K562 (cell line): ENCODE results near the gene SPATS2. TPM values are rescaled to one million over a fixed set of nuclear protein-coding genes. Genes with fewer than 3 reads are reported as not detected.

Experiments
- ATAC-seq: fragments of 200-7000 bp; cut with Tn5 transposase; 3 replicates; pipeline ENCODE4 v1.9.1; 2020; ENCODE audit warnings: moderate library complexity
- BruUV-seq: library from RNA; stranded (reverse); fragments of 400-500 nt; replicated peaks from 2 replicates; lab custom pipeline; 2021; lab: Mats Ljungman, UMichigan
- CTCF ChIA-PET: fragments of 300-600 bp; formaldehyde crosslinking; extraction: SDS; loops from one replicate; lab custom pipeline; 2021; ENCODE audit warnings: low intra/inter-chr PET ratio; lab: Yijun Ruan, JAX
- POLR2A ChIA-PET: fragments of 300-600, 350-650 bp; sonication (Branson Sonifier 250); formaldehyde crosslinking; extraction: SDS; loops from one replicate; lab custom pipeline; 2021; ENCODE audit warnings: antibody characterized with exemption, inconsistent platforms; lab: Yijun Ruan, JAX
- DNase-seq, 4 experiments: peaks; one replicate each; pipeline versions ENCODE4 v3.0.0 to v3.0.0-alpha.2; 2011 to 2018; ENCODE audit warnings: low spot score in 3 of 4, mixed read lengths in 3 of 4; ENCODE audit errors: extremely low read depth in 1 of 4
- FAIRE-seq: peaks from 2 replicates; lab custom pipeline; 2011; peaks lifted over from hg19 to GRCh38; lab: Jason Lieb, UNC
- H2AFZ ChIP-seq: 2 replicates; pipeline ENCODE4 v1.6.0; 2011; ENCODE audit warnings: low read depth, low read length, control low read depth, inconsistent platforms
- H3K27ac ChIP-seq: fragments of 200-600 bp; 3 replicates; pipeline ENCODE4 v1.8.0; 2011; ENCODE audit warnings: low read depth, mild to moderate bottlenecking, control low read depth, inconsistent platforms, low read length, moderate library complexity, mixed read lengths; ENCODE audit errors: extremely low read depth
- H3K27me3 ChIP-seq, 2 experiments: fragments of 300-600 bp in 1 of 2; 2 replicates in 1 of 2; 3 replicates in 1 of 2; pipeline versions ENCODE4 v1.6.0 to v1.8.0; 2011; ENCODE audit warnings: inconsistent platforms in 2 of 2, low read length in 2 of 2, mild to moderate bottlenecking in 1 of 2, mixed read lengths in 1 of 2, moderate library complexity in 1 of 2; ENCODE audit not compliant: control insufficient read depth in 2 of 2, insufficient read depth in 2 of 2
- H3K36me3 ChIP-seq: fragments of 300-600 bp; 3 replicates; pipeline ENCODE4 v1.8.0; 2011; ENCODE audit warnings: mild to moderate bottlenecking, low read length, inconsistent platforms; ENCODE audit not compliant: control insufficient read depth, insufficient read depth
- H3K4me1 ChIP-seq, 2 experiments: fragments of 200-600 bp in 1 of 2; replicated peaks in 1 of 2; 2 replicates in 1 of 2; 3 replicates in 1 of 2; pipeline versions ENCODE4 v1.5.1 to v1.8.0; 2011; ENCODE audit warnings: inconsistent platforms in 2 of 2, low read length in 2 of 2, mild to moderate bottlenecking in 1 of 2, mixed read lengths in 1 of 2, moderate library complexity in 1 of 2; ENCODE audit not compliant: control insufficient read depth in 2 of 2, insufficient read depth in 2 of 2
- H3K4me2 ChIP-seq: 2 replicates; pipeline ENCODE4 v1.6.1; 2011; ENCODE audit warnings: low read length, control low read depth, inconsistent platforms, mixed read lengths; ENCODE audit not compliant: insufficient read depth
- H3K4me3 ChIP-seq: fragments of 200-600 bp; sonication (generic), shearing (Covaris generic); 2 replicates; pipeline ENCODE4 v1.5.1; 2016; ENCODE audit warnings: control low read depth, inconsistent platforms
- H3K79me2 ChIP-seq: fragments of 200-600 bp; 3 replicates; pipeline ENCODE4 v1.8.0; 2011; ENCODE audit warnings: low read length, inconsistent platforms; ENCODE audit not compliant: control insufficient read depth, insufficient read depth
- H3K9ac ChIP-seq, 2 experiments: 2 replicates each; pipeline versions ENCODE4 v1.6.0 to v1.6.1; 2011; ENCODE audit warnings: low read depth in 2 of 2, low read length in 2 of 2, control low read depth in 1 of 2, inconsistent platforms in 1 of 2, mild to moderate bottlenecking in 1 of 2, mixed read lengths in 1 of 2; ENCODE audit not compliant: insufficient read depth in 1 of 2
- H3K9me1 ChIP-seq: one replicate; pipeline ENCODE4 v1.6.0; 2011; ENCODE audit warnings: inconsistent platforms, mild to moderate bottlenecking, low read length, moderate library complexity; ENCODE audit not compliant: control insufficient read depth, insufficient read depth
- H3K9me3 ChIP-seq: replicated peaks from 2 replicates; pipeline ENCODE4 v1.5.1; 2011; ENCODE audit warnings: low read depth, low read length, inconsistent platforms; ENCODE audit not compliant: control insufficient read depth, insufficient read depth
- H4K20me1 ChIP-seq: replicated peaks from 2 replicates; pipeline ENCODE4 v1.6.1; 2011; ENCODE audit warnings: low read length, inconsistent platforms, mixed read lengths; ENCODE audit not compliant: control insufficient read depth, insufficient read depth
- DPF2 ChIP-seq: fragments of 450-650 bp; IDR thresholded peaks from 2 replicates; pipeline ENCODE4 v1.6.1; 2016
- EWSR1 ChIP-seq: fragments of 450-650 bp; IDR thresholded peaks from 2 replicates; pipeline ENCODE4 v1.6.1; 2018; ENCODE audit warnings: borderline replicate concordance, mild to moderate bottlenecking, low read depth, moderate library complexity; ENCODE audit not compliant: partially characterized antibody
- FOSL1 ChIP-seq: fragments of 200-800 bp; sonication (Bioruptor generic); conservative IDR thresholded peaks from 2 replicates; pipeline ENCODE4 v1.6.1; 2016; ENCODE audit warnings: missing genetic modification characterization, missing compliant biosample characterization
- FOXA1 ChIP-seq: fragments of 450-650 bp; IDR thresholded peaks from 2 replicates; pipeline ENCODE4 v1.6.1; 2016; ENCODE audit warnings: mild to moderate bottlenecking, borderline replicate concordance
- FUS ChIP-seq: fragments of 200-400 bp; formaldehyde crosslinking; optimal IDR thresholded peaks from 2 replicates; pipeline ENCODE3; 2017; ENCODE audit warnings: low read depth, low read length
- JUND ChIP-seq, 2 experiments: IDR thresholded peaks; 2 replicates in 1 of 2; 3 replicates in 1 of 2; pipeline ENCODE4 v1.6.1; 2011; ENCODE audit warnings: borderline replicate concordance in 2 of 2, low read depth in 2 of 2, low read length in 2 of 2, improper control_type of control experiment in 1 of 2, missing biosample characterization in 1 of 2, missing genetic modification characterization in 1 of 2, missing genetic modification reagents in 1 of 2
- MEIS2 ChIP-seq: fragments of 450-650 bp; IDR thresholded peaks from 2 replicates; pipeline ENCODE4 v1.6.1; 2014; ENCODE audit warnings: mild to moderate bottlenecking; ENCODE audit not compliant: partially characterized antibody
- NFIC ChIP-seq: fragments of 450-650 bp; IDR thresholded peaks from 2 replicates; pipeline ENCODE4 v1.6.1; 2017; ENCODE audit warnings: mild to moderate bottlenecking, inconsistent platforms
- NR2F6 ChIP-seq: fragments of 450-650 bp; formaldehyde crosslinking; IDR thresholded peaks from 2 replicates; pipeline ENCODE4 v1.4.0; 2020; ENCODE audit warnings: mild to moderate bottlenecking
- PATZ1 ChIP-seq: fragments of 250-450 bp; sonication (Bioruptor Pico); IDR thresholded peaks from 2 replicates; pipeline ENCODE4 v1.5.0; 2020; ENCODE audit warnings: mild to moderate bottlenecking, borderline replicate concordance
- PURB ChIP-seq: sonication (generic); formaldehyde crosslinking; IDR thresholded peaks from 2 replicates; pipeline ENCODE4 v1.9.0; 2021; ENCODE audit warnings: low read depth, mild to moderate bottlenecking, missing genetic modification reagents
- TFAP4 ChIP-seq: sonication (generic); formaldehyde crosslinking; IDR thresholded peaks from 2 replicates; pipeline ENCODE4 v1.8.0; 2022; ENCODE audit warnings: missing genetic modification reagents, mild to moderate bottlenecking, moderate library complexity, borderline replicate concordance
- ZEB2 ChIP-seq: fragments of 450-650 bp; IDR thresholded peaks from 2 replicates; pipeline ENCODE4 v1.6.1; 2016
- ZNF121 ChIP-seq: sonication (generic); formaldehyde crosslinking; conservative IDR thresholded peaks from 2 replicates; pipeline ENCODE4 v1.8.0; 2022; ENCODE audit warnings: missing genetic modification reagents
- ZNF431 ChIP-seq: sonication (generic); formaldehyde crosslinking; IDR thresholded peaks from 2 replicates; pipeline ENCODE4 v1.8.0; 2022; ENCODE audit warnings: mild to moderate bottlenecking, missing genetic modification reagents
- WGBS: fragments of 100-300 bp; shearing (Covaris generic); methylation state at CpG from one replicate; pipeline ENCODE4 v1.1.6; 2016; ENCODE audit warnings: low coverage, mixed read lengths; ENCODE audit not compliant: insufficient coverage; ENCODE audit errors: missing lambda C conversion rate; 5-methylcytosine and 5-hydroxymethylcytosine counted together
- in situ Hi-C: fragments of 300-500 bp; cut with MboI; formaldehyde crosslinking; loops from 4 replicates; pipeline ENCODE4 v1.15.0; 2018; ENCODE audit warnings: inconsistent platforms, mixed read lengths
- intact Hi-C: fragments of 100-400 bp; cut with micrococcal nuclease; formaldehyde crosslinking; loops from 2 replicates; pipeline ENCODE4 v1.14.2; 2022
- polyA plus RNA-seq, 8 experiments: library from polyadenylated mRNA; depleted of rRNA in 4 of 8; stranded (reverse) in 5 of 8; unstranded in 3 of 8; fragments of >200 nt; fragmentation: Nextera tagmentation in 2 of 8; fragmentation: Illumina TruSeq in 1 of 8; extraction: Ambion mirVana in 2 of 8; extraction: Trizol in 1 of 8; gene quantifications; 2 replicates each; pipeline versions ENCODE4 v1.2.1 to v1.2.3, GENCODE V29; 2011 to 2014; ENCODE audit warnings: inconsistent platforms in 1 of 8, missing spikeins in 1 of 8
- total RNA-seq, 7 experiments: library from RNA; depleted of rRNA in 6 of 7; stranded (reverse); fragments of >200 nt in 6 of 7; fragmentation: Illumina TruSeq in 2 of 7; extraction: Trizol in 2 of 7; gene quantifications; 2 replicates each; pipeline versions ENCODE4 v1.2.1 to v1.2.3, GENCODE V29; 2011 to 2021; ENCODE audit warnings: low replicate concordance in 1 of 7
- TF ChIP-seq, protein P1 (sequence below), 2 experiments: fragments of 450-650 bp in 1 of 2; sonication (generic) in 1 of 2; formaldehyde crosslinking in 1 of 2; IDR thresholded peaks in 1 of 2; conservative IDR thresholded peaks in 1 of 2; 2 replicates each; pipeline versions ENCODE4 v1.6.1 to v1.8.1; 2016 to 2023; ENCODE audit warnings: mild to moderate bottlenecking in 2 of 2, moderate library complexity in 2 of 2, inconsistent platforms in 1 of 2, missing genetic modification reagents in 1 of 2

Gene SPATS2
- total and polyA plus RNA-seq, 9 of the 15 experiments (the other 6 are each of a cell fraction or from before 2014, with no cell fraction given) = 5.4 to 48.2 (median 17.5) TPM

- no peaks in the 10 kb centered on the region for H3K9me3 ChIP-seq
- POLR2A ChIA-PET = no interaction called here
- H2AFZ ChIP-seq = no peak overlapping the region
- H3K4me2 ChIP-seq = no peak overlapping the region
- no peaks in the 10 kb centered on the region for H3K9me1 ChIP-seq
- in situ Hi-C loops (loop anchor here (5.0 kb wide), 1 partner anchor 157 kb away; no protein-coding TSS in a partner anchor), intact Hi-C loops (no loop called here)
- CTCF ChIA-PET = interaction anchor here (1.1 kb wide), 1 partner anchor 61 kb away, joined by 3 read pairs; no protein-coding TSS in a partner anchor
- no peaks in the 10 kb centered on the region for H3K4me1 ChIP-seq
- H3K27me3 ChIP-seq = no peaks in the 10 kb centered on the region
- H3K9ac ChIP-seq = no peak overlapping the region
- 54% methylated on average over 2 of the region's 2 CpGs for WGBS
- peak; percentile 58 for FAIRE-seq
- H3K79me2 ChIP-seq = no peaks in the 10 kb centered on the region
- no peak overlapping the region for H3K4me3 ChIP-seq
- BruUV-seq = no TSS peak
- DNase-seq = peak in 1 of 4 experiments; percentile 28
- no peaks in the 10 kb centered on the region for H4K20me1 ChIP-seq
- no peak for ATAC-seq
- no peak overlapping the region for H3K27ac ChIP-seq
- H3K36me3 ChIP-seq = peaks cover 9% of the 10 kb centered on the region; the same call in 2 of the 3 replicates
- TF ChIP-seq JUND (IDR thresholded peaks at IDR 0.05; ENCODE audit: borderline replicate concordance, low read depth, low read length) (peak; percentile 48; the same call in 1 of the 2 replicates), JUND (tag; IDR thresholded peaks at IDR 0.05; ENCODE audit: borderline replicate concordance, low read depth, low read length) (no peak), FOXA1 (no peak), ZNF431 (no peak), NR2F6 (CRISPR knock-in tag) (no peak), EWSR1 (no peak), TFAP4 (CRISPR knock-in tag) (no peak), NFIC (peak; percentile 42), MEIS2 (peak; percentile 4), ZNF121 (CRISPR knock-in tag) (no peak), DPF2 (no peak), ZEB2 (no peak), FUS (no peak), FOSL1 (tag) (peak; percentile 62; the same call in 1 of the 2 replicates), PATZ1 (no peak), PURB (CRISPR knock-in tag) (no peak)
- TF ChIP-seq, protein P1, sequence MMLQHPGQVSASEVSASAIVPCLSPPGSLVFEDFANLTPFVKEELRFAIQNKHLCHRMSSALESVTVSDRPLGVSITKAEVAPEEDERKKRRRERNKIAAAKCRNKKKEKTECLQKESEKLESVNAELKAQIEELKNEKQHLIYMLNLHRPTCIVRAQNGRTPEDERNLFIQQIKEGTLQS (IDR thresholded peaks at IDR 0.05) = peak; percentile 58
- TF ChIP-seq, protein P1 (CRISPR knock-in tag; conservative IDR thresholded peaks at IDR 0.05) = no peak
These were observed 151.8 kb downstream of the SPATS2 start for GRCh38 chr12:49518914-49519573.
